Hematopoietic multipotent progenitor cell treated with erythropoietin and hydrocortisone succinate and interleukin-3 and kit ligand, for 17 days (in vitro differentiated cells): ENCODE measurements around the gene EML2.

Source experiments
- DNase-seq: peaks from one replicate; pipeline ENCODE4 v3.0.0-alpha.2; 2015; ENCODE audit warnings: low spot score

Gene EML2

DNA sequence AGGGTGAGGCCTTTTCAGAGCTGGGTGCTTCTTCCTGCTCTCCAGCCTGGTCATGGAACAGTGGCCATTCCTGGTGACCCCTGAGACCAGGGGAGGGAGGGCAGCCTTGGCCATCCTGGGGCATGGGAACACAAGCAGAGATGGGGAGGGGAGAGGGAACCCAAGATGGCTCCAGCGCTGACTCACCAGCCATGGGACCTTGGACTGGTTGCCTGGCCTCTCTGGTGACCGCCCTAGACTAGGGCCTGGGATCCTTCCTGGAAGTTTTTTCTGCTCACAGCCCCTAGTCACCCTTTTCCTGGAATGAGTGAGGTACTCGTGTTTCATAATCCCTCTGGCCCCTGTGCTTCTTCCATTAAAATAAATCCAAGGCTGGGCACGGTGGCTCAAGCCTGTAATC lies 51.3 kb downstream of the EML2 start:
- no peak for DNase-seq

DNA sequence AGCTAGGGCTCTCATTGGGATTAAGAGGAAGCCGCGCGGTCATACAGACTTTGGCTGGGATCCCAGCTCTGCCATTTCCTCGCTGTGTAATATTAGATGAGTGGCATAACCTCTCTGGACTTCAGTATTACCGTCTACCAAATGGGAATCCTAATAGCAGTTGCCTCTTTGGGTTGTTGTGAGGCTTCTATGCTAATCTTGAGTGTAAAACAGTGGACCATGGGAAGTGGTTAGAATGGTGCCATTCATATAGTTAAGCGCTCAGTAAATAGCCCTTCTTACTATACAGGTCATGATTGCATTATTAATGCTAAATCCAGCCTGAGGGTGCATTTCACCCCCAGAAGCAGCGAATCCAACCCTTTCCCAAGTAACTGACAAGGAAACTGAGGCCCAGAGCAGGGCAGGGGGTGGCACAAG lies 54.0 kb downstream of the EML2 start:
- no peak for DNase-seq

DNA sequence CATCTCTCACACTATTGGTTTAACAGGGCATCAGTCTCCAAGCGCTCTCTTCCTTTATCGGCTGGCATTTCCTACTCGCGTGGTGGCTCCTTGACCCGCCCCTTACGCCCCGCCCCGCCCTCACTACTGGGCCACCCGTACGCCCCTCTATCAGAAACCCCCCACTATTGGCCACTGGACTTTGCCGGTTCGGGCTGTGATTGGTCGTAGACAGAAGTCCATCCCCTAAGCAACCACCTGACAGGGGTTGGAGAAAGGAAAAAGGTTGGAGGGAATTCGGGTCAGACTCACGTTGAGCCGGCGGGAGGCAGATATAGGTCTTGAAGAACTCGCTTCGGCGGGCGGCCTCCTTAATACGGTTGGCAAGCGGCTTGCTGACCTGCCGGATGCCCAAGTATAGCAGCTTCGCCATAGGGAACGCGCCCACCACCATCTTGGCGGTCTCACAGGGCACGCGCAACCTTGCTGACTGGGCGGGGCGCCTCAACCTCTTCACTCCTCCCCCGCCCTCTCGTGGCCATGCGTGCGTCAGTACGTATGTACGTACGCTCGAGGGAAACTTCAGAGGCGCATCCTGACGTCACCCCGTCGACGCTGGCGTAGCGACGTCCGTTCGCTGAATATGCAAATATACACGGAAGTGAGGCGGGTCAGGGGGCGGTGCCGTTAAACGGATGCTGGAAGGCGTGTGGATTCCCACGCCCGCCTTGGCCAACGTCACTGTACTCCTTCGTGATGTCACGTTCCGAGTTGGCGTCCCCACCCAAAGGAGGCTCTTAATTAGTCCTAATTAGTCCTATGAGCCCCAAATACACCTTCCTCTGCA lies 54.7 kb downstream of the EML2 start, which contains the start of gene OPA3:
TSS of gene OPA3 (minus strand) at position 471 of the 826 bp plus-strand sequence. CDS start at position 433, 38 bp downstream.
- DNase-seq: peak; percentile 100

DNA sequence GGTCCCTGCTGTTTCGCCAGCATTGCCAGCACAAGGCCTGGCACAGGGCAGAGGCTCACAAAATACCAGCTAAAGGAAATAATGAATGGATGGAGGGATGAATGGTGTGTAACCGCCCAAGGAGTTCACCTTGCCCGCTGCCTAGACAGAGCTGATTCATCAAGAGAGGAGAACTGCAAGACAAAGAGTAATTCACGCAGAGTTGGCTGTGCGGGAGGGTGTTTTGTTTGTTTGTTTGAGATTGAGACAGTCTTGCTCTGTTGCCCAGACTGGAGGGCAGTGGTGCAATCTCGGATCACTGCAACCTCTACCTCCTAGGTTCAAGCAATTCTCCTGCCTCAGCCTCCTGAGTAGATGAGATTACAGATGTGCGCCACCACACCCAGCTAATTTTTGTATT lies 57.6 kb downstream of the EML2 start:
- no peak for DNase-seq

DNA sequence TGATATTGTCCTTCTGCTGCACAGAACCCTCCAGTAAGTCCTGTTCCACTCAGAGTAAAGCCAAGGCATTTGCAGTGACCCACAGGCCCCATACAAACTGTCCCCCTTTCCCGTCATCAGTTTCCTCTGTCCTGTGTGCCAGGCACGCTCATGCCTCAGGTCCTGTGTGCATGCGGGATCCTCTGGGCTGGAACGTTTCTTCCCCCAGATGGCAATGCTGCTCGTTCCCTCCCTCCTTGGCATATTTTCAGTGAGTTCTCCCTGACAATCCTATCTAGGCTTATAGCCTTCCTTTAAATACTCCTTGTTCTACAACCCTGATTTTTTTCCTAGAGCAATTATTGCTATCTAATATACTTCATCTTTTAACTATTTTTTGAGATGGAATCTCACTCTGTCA lies 60.3 kb downstream of the EML2 start:
- DNase-seq: no peak

DNA sequence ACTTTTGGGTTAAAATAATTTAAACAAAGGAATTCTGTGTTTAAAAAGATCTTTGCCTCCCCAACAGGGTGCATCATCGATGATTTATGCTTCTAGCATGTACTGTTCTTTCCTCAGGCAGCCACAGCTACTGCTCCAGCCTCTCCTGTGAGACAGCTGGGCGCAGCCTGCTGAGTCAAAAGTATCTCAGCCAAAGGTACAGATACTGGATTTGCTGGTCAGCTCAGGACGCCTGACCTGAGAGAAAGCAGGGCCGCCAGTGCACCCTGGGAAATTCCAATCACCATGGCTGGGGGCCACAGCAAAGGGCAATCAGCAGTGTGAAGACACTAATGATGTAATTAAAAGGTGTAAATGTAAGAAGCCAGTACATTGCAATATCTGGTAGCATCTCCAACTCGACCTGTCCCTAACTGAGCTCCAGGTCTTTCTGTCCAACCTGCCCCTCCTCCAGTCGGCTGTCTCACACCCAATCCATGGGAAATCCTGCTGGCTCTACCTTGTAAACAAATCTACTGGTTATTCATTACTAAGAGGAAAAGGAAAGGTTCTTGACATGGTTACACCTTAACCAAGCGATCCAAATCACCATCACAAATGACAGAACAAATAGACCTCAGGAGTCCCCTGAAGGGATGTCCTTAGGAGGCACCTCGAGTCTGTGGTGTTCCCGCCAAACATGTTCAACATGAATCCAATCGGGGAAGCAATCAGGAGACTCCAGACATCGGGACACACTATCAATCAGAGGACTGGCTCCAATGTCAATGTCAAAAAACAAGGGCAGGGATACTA lies 61.9 kb downstream of the EML2 start:
- DNase-seq: no peak

DNA sequence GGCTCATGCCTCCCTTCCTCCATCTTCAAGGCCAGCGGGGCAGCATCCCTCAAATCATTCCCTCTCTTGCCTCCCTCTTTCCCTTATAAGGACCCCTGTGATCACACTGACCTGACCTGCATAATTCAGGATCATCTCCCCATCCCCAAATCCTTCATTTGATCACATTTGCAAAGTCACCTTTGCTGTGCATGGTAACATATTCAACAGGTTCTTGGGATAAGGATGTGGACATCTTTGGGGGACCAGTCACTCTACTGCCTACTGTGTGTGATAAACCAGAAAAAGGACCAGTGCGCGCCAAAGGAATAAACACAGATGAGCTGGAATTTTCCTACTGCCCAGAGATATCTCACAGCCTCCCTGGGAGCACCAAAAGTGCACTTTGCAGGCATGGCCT lies 62.5 kb downstream of the EML2 start:
- no peak for DNase-seq

DNA sequence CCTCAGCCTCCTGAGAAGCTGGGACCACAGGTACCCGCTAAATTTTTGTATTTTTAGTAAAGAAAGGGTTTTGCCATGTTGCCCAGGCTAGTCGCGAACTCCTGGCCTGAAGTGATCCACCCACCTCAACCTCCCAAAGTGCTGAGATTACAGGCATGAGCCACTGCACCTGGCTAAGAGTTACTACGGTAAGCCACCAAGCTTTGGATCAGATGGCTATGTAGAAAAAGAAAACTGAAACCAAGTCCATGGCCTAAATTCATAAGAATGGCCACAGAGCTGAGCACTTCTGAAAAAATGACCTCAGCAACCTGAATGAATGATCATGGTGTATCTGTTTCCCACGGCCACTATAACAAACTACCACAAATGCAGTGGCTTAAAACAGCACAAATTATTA lies 64.0 kb downstream of the EML2 start:
- no peak for DNase-seq

DNA sequence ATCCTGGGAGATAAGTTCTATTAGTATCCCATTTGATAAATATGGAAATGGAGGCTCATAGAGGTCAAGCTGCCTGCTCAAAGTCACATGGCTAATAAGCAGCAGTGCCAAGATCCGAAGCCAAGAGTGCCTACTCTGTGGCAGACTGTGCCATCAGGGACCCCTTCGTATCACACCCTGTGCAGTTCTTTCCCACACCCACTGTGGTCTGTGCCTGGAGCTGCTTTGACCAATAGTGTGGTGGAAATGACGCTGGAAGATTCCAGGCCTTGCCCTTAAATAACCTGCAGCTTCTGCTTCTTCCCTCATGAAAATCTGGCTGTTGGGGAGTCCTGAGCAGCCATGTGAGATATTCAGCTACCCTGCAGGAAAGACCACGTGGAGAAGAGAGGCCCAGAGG lies 64.7 kb downstream of the EML2 start:
- no peak for DNase-seq

DNA sequence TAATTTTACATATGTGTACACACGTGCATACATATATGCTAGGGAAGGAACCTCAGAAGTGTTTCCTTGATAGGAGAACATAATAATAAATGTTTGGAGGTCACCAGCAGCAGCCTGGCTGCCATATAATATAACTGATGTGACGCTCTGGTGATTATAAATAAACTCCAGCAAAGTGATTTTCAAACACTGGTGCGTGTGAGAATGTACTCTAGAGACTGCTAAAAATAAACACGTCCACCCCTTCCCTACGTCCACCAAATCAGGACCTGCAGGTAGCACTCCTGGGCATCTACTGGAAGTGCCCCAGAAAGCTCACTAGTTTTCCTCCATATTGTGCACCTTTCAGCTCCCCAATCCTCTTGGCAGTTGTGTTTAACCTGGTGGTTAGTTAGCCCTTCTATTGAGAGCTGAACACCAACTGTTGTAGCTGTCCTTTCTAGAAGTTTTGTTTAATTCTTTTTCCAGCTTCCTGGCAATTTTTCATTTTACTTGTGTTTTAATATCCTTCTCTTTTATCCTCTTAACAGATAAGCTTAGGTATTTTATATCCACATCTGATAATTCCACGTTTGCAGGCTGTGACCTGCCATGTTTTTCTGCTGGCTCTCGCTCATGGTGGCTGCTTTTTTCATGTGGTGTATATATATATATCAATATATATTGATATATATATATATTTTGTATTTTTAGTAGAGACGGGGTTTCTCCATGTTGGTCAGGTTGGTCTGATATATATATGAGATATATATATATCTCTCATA lies 67.6 kb downstream of the EML2 start:
- DNase-seq: no peak

DNA sequence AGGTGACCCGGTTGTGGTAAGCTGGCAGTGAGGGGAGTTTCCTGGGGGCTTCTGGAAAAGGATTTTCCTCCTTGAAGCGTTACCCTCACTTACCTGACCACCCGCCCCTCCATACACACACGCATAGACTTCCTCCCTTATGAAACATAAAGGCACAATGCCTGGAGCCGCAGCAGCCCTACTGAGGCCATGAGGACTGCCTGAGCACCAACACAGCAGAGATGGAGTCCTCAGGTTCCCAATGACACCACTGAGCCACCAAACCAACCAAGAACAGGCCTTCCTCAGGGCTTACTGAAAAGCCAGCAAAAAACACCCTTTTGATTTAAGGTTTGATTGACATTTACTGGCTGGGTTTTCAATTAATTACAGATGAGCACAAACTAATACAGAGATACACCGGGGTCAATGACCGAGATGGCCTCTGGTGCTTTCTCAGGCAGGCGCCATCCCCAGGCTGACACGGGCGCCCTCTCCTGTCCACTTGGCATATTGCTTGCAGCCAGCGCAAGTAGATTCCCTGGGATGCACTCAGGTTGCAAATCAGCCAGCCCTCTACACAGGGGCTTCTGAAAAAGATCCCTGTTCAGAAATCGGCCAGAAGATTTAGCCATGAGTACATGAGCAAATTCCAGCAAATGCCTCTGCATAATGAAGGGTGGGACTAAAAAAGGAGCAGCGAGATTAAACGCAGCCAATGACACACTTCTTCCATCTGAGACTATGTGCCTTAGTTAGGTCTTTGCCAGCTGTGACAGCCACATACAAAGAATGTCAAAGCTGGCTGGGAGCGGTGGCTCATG lies 69.4 kb downstream of the EML2 start:
- peak; percentile 47 for DNase-seq

DNA sequence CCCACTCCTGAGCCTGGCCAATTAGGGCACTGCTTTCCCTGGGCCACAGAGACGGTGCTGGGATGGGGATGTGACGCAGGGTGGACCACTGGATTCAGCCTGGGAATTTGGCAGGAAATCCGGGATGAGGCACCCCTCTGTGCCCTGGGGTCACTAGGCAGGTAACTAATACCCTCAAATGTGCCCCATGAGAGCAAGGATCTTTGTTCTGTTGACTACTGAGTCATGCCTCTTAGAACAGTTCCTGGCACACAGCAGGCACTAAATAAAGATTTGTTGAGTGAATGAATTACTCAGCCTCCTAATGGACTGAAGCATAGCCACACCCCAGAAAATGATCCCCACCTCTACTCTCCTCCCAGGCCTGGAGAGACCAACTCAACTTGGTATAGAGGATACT lies 70.5 kb downstream of the EML2 start:
- no peak for DNase-seq

DNA sequence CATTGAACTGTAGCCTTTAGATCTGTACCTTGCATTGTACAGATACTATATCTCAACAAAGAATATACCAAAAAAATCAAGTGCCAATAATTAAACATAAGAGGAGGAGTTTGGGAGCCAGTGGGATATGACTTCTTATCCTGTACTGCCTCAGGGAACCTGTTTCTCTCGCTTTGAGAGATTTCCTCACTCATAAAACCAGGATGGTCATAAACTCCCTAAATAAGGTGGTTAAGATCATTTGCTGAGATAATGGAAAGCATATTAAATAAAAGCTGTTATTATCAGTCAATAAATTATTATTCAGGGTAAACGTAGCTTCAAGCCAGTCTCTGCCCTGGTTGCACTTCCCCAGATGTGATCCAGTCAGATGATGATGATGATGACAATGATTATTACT lies 71.6 kb downstream of the EML2 start:
- DNase-seq: no peak

DNA sequence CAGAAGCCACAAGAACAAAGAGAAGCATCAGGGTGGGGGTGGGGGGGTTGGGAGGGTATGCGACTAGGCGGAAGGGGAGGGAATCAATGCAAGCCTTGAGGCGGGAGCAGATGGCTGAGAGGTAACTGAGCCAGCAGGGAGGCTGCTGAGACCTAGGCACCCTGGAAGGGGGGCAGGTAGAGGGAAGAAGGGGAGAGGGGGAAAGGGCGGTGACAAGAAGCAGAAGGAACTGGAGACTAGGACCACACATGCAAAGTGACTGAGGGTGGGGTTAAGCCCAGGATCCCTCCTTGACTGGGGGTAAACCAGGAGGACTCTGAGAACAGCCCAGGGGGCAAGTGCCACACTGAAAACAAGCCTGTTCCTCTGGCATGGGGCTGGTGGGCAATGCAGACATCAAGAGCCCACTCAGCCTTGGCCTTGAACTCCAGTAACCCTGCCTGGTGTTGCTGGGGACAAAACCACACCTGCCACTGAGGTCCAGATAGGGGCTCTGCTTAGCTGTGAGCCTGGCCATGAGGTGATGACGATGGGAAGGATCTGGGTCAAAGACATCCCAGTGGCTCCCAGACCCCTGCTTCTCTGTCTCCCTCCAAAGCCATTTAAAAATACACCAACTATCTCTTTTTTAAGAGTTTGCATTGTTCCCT lies 74.9 kb downstream of the EML2 start:
- no peak for DNase-seq

DNA sequence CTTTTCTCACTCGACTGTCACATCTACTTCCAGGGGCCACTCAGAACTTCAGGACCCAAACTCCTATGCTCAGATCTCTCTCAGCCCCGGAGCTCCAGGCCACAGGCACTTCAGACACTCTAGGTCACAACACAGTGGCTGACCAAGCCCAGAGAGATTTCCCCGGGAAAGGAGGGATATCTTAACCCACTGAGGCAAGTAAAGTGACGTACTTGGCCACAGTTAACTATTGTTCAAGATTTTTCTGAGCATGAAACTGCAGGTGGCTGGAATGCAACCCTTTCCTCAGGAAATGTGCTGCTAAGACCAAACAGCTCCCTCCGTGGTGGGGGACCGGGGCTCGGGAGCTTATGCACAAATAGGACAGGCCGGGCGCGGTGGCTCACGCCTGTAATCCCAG lies 78.5 kb downstream of the EML2 start:
- no peak for DNase-seq

DNA sequence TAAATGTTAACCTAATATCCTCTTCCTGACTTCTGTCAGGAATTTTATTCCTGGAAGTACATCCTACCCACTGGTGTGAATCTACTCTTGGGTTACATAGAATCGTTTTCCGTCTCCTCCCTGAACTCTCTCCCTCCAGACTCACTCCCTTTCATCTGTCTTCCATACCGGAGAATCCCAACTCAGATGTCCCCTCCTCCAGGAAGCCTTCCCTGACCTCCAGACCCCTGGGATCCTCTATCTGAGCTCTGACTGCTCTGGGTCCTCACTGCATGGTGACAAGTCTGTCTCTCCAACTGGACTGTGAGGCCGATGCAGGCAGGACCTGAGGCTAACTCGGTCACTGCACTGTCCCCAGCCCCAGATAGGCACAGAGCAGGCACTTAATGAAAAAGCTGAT lies 79.2 kb downstream of the EML2 start:
- no peak for DNase-seq
